Panc1 (cell line): ENCODE data around the gene PRLR.

Experiments
- POLR2AphosphoS5 ChIP-seq: IDR thresholded peaks from 2 replicates; pipeline ENCODE4 v1.6.1; 2012; ENCODE audit warnings: mild to moderate bottlenecking, low read depth, low read length, moderate library complexity
- TCF7L2 ChIP-seq: IDR thresholded peaks from 2 replicates; pipeline ENCODE4 v1.6.1; 2011; ENCODE audit warnings: mild to moderate bottlenecking, low read depth, low read length, inconsistent platforms

- no peak for TF ChIP-seq POLR2AphosphoS5
- no peak for TF ChIP-seq TCF7L2
Observed at GRCh38 chr5:35009019-35009418, 221.3 kb downstream of the PRLR start.
